Tibial nerve (tissue), 4 donors: ENCODE results near the gene CXCR4.

Experiments
- CTCF ChIP-seq, 5 experiments: fragments of 200-600 bp in 3 of 5; fragments of 450-650 bp in 2 of 5; sonication (generic) in 3 of 5; IDR thresholded peaks; one replicate each; pipeline ENCODE4 v1.5.1; 2016 to 2019; ENCODE audit warnings: antibody characterized with exemption in 5 of 5, mild to moderate bottlenecking in 3 of 5, moderate library complexity in 2 of 5
- EP300 ChIP-seq, 2 donors: sonication (generic); formaldehyde crosslinking; IDR thresholded peaks; one replicate each; pipeline ENCODE4 v1.6.1; 2017; ENCODE audit warnings: antibody characterized with exemption in 2 of 2, mild to moderate bottlenecking in 1 of 2
- POLR2A ChIP-seq, 2 donors: fragments of 450-650 bp; IDR thresholded peaks; one replicate each; pipeline ENCODE4 v1.6.1; 2017; ENCODE audit warnings: antibody characterized with exemption in 2 of 2, mild to moderate bottlenecking in 2 of 2, moderate library complexity in 2 of 2

DNA sequence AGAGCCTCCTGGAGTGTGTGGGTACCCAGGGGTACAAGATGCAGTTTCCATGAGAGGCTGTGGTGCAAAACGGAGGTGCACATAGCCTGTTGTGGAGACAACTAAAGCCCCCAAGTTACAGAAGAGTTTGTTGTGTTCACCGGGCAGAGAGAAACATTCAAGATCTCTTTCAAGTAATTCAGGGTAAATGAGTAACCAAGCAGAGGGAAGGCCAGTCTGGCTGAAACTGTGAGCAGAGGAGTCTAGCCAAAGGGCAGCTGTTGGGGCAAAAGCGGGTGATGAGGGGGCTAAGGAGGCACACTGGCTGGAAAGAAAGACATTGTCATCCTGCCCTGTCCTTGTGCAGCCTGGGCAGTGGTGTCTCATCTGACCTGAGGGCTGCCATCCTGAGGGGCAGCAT, 52.0 kb downstream of the CXCR4 start:
- no peak for TF ChIP-seq POLR2A (IDR thresholded peaks at IDR 0.05)
- TF ChIP-seq CTCF (IDR thresholded peaks at IDR 0.05), result no peak
- no peak for TF ChIP-seq EP300 (IDR thresholded peaks at IDR 0.05)
